HG02970 (cell line): ENCODE data around the gene MAP3K9.

Source experiments
- ATAC-seq: cut with Tn5 transposase; IDR thresholded peaks from one replicate; pipeline ENCODE4 v1.9.1; 2021; ENCODE audit warnings: mild to moderate bottlenecking, moderate library complexity, moderate number of reproducible peaks; ENCODE audit not compliant: unreplicated experiment, low FRiP score

MAP3K9 gene

DNA sequence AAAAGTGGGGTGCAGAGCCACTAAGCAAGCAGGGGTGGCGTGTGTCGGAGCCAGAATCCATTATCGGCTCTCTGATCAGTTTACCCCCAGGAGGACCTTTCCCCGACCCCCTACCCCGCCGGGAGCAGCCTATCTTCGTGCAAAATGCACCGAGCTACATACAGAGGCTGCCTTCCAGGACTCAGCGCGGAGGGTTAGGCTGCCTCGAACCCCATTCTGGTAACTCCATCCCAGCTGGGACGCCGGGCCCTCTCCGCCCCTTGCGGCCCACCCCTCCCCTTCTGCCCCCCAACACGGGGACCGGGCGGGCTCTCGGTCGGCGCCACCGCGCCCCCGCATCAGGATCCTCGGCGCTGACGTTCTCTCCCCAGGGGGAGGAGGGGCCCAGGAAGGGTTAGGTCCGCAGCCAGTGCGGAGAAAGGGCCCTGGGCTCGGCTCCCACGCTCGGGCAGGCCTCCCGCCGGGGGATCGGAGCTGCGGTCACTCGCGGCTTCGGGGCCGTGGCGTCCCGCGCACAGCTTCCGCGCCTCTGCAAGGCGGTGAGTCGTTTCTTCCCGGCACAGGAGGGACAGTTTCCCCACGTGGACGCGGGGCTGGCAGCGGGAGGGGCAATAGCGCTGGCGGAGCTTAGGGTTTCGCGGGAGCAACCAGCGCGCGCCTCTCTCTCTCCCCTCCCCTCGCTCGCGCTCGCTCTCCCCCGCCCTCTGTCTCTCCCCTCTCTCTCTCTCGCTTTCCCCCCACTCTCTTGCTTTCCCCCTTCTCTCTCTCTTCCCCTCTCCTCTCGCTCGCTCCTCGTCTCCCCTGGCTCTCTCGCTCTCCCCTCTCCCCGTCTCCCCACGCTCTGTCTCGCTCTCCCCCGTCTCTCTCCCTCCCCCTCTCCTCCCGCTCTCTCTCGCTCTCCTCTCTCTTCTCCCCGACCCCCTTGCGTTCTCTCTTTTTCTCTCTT, 12.5 kb upstream of the MAP3K9 start:
- ATAC-seq, result no peak

DNA sequence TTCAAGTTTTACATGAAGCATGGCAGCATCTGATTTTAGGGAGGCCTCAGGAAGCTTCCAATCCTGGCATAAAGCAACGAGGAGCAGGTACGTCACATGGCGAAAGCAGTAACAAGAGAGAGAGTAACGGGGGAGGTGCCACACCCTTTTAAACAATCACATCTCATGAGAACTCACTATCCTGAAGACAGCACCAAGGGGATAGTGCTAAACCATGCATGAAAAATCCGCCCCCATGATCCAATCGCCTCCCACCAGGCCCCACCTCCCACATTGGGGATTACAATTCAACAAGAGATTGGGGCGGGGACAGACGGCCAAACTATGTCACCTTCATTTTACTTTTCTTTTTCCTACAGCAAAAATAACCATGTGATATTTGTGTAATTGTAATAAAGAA, 7.2 kb upstream of the MAP3K9 start:
- no peak for ATAC-seq

DNA sequence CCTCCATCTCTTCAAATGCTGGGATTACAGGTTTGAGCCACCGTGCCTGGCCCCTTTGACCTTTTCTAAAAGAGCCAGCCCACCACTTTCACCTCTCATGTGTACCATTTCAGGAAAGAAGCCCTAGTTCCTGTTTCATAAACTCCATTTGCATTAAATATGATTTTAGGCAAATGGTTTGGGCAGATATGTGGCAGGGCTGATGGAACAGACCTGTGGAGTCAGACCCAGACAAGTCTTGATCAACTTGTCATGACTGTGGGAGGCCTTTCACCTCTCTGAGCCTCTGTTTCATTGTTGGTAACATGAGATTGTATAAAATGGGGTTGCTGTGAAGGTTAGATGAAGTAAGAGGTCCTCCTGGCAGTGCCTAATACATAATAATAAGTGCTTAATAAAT, 5.2 kb upstream of the MAP3K9 start:
- ATAC-seq, result no peak

DNA sequence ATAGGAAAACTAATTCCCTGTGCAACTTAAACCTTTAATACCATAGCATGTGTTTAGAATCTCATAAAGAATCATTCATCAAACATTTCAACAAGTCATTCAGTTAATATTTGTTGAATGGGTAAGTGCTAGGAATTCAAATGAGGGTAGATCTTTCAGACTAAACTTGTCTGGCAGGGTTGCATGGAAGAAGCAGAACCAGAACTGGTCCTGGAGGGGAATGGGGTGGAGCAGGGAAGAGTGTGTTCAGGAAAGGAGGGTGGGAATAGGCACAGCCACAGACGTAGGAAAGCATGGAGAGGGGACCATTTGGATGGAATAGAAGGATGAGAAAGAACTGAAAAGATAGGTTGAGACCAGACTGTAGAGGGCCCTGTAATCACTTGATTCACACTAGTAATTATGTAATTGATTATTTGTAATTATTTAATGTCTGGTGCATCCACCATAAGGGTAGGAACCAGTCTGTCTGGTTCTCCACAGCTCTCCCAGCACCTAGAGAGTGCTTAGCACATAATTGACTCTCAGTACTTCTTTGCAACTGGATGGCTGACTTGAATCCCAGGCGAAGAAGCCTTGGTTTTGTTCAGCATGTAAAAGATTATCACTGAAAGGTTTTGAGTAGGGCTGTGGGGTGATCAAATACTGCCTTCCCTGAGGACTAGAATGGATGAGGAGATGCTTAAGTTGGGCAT, 3.0 kb upstream of the MAP3K9 start:
- ATAC-seq, result no peak

DNA sequence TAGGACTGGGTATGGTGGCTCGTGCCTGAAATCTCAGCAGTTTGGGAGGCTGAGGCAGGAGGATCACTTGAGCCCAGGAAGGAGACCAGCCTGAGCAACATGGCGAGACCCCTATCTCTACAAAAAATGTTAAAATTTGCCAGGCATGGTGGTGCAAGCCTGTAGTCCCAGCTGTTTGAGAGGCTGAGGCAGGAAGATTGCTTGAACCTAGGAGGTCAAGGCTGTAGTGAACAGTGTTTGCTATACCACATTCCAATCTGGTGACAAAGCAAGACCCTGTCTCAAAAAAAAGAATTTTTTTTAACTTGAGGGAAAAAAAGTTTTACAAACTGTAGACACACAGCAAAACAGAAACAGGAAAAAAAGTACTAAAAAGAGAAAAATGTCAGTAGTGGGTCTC, 2.3 kb upstream of the MAP3K9 start:
- ATAC-seq, result no peak

DNA sequence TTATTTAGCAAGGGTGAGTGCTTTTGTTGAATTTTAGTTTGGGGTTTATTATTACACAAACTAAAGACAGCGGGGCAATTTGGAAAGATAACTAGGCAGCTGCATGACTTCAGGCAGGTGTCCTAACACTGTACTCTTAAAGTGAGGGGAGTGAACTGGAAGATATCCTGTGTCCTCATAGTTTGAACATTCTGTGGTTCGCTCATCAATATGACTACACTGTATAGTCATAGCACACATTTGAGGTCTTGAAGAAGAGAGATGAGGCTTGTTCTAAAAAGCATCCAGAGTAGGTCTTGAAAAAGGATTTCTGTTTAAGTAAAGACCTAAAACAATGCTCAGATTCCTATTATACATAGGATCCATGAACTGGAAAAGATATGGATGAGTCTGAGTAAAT, 1.7 kb upstream of the MAP3K9 start:
- no peak for ATAC-seq

DNA sequence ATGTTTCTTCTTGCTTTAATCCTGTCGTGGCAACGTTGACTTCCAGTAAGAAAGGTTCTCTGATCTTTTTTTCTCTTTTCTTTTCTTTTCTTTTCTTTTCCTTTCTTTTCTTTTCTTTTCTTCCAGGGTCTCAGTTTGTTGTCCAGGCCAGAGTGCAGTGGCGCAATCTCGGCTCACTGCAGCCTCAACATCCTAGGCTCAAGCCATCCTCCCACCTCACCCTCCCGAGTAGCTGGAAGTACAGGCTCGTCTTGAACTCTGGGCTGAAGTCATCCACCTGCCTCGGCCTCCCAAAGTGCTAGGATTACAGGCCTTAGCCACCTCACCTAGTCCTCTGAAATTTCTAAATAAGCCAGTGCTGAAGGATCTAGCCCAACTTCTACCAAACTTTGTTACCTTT, 1.3 kb upstream of the MAP3K9 start:
- ATAC-seq, result no peak

DNA sequence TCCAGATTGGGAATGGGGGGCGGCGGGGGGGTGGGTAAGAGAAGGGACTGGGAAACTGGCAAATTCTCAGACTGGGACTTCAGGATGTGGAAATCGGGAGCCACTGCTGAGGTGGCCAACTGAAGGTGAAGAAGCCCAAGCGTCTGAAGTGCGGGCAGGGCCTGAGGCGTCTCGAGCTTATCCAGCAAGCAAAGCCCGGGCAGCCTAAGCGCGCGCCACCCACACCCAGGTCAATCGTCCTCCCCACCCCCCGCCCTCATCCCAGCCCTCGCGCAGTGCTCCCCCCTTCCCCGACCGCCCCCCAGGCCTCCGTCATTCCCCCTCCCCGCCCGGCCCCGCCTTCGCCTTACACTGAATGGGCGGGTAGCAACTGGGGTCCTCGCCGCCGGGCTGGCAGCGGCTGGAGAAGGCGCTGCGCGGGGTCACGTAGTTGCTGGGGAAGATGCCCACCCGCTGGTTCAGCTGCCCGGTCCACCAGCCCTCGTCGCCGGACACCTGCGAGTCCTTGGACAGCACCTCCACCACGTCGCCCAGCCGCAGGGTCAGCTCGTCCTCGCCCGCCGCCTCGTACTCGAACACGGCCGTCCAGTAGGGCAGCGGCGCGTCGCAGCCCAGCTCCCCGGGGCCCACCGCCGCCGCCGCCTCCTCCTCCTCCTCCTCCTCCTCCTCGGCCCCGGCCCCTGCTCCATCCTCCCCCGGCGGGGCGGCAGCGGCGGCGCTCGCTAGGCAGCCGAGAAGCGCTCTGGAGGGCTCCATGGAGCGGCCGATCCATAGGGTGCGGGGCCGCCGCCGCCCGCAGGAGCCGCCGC, 693 bp downstream of the MAP3K9 start:
- ATAC-seq, result peak; percentile 6

DNA sequence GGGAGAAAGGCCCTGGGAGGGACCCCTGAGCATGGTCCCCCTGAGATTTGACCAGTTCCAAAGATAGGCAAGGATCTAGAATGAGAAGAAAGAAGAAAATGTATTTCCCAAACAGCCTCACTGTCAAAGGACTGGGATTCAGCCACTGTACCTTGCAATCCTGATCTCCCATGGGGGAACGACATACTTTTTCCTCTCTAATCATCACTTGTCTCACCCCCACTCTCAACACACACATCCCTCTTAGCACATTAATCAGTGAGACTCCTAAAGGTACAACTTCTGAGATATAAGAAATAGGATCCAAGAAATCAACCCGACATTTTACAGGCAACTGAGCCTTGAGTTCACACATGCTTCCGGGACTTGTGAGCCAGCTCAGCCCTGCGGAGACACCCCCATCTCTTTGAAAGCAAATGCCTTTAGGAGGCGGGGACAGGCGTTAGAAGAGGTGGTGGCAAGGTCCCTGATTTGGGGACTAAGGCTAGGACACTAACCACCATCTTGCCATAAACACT, 1.4 kb downstream of the MAP3K9 start:
- no peak for ATAC-seq

DNA sequence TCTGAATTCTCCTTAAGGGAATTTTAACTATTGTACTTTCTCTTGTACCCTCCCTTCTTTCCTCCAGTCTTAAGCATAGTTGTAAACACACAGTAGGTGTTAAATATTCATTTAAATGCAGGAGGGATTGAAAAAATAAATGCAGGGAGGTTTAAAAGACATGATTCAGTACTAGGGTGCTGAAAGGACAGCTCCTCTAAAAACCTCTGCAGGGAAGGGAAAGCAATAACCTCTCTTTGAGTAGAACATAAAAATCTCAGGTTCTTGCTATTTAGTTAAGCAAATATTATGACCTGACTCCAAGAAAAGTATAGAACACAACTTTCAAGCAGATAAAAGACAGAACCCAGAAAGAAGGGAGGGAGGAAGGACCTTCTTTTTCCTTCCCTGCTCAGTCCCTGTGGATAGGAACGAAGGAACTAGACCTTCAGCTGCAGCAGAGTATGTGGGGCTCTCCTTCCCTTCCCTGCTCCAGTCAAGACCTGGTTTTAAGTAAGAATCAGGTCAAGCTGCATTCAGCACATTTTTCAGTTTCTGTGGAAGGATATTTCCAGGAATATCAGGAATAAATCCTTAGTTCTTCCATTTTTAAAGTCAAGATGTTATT, 4.7 kb downstream of the MAP3K9 start:
- no peak for ATAC-seq

DNA sequence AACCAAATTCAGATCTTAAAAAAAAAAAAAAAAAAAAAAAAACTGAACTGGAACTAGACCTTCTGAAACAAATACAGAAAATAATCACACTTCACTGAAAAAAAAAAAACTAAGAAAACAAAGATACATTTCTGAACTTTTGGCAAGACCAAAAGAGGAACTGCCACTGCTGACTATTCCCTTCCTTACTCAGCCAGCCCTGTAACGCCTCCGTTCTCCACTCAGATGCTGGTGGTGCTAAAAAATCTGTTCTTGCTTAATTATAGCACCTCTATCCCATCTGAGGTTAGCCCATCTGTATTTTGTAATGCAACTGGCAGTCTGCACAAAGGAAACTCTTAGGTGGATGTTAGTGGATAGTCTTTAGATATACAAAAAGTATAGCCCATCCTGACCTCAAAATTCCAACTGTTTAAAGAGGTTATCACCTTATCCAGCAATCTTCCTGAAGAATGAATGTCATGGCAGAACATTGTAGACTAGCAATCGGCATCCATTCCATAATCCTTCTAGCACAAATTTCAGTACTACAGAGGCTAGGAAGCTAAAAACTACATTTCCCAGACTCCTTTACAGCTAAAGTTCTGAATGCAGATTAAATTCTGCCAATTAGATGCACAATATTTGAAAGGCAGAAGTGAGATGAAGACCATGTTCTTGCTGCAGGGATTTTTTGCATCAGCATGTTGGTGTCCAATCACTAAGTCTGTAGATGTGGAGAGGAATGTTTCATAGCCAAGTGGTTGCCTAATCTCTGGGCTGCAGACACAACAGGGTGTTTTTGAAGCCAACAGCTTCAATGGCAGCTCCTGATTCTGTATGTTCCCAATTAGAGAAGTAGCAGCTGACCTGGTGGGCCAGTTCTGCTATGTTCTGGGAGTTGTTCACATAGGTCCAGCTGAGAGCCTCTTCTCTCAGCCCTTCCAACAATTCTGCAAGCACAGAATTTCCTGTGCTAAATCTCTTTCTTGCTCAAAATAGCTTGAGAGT, 5.7 kb downstream of the MAP3K9 start:
- ATAC-seq, result no peak

DNA sequence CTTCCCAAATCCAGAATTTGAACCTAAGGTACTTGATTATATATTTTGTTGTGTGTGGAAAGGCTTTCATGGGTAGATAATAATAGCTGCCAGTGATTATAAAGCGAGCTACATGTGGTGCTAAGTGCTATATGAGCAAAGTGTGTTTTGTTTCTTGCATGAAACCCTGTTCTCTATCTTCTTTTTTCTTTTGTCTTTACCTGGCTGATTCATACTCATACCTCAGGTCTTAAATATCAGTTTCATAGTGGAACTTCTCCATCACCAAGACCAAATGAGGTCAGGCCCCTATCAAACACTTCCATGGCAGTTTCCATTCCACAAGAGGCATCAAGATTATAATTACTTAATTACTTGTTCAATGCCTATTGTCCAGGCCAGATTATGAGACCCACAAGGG, 6.9 kb downstream of the MAP3K9 start:
- ATAC-seq, result no peak

DNA sequence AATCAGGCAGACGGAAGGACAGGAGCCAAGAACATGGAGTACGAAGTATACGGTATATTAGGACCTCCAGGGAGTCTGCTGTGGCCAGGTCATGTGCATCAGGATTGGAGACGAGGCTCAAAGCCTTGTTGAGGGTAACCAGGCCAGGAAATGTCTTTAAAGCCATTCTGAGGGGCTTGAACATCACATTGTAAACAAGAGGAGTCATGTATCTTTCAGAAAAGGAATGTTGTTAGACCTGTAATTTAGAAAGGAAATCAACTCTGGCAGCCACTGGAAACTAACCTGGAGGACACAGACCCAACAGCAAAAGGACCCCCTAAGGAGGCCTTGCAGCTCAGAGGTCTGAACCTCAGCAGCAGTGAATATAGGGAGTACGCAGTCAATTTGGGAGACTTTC, 7.5 kb downstream of the MAP3K9 start:
- ATAC-seq, result no peak

DNA sequence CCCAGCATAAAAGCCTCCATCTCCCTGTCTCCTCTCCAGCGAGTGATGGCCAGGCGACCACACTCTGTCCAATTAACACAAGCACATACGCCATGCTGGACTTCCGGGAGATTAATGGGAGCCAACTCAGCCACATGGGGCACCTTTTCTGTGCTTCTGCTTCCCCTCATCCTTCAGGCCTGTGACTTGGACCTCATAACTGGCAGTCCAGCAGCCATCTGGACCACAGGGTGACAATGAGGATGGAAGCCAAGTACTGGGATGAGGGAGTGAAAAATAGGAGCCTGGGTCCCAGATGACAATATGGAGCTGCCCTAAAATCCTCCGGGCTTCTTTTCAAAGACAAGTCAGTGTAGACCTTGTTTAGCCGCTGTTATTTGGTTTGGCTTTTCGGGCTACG, 12.8 kb downstream of the MAP3K9 start:
- no peak for ATAC-seq

DNA sequence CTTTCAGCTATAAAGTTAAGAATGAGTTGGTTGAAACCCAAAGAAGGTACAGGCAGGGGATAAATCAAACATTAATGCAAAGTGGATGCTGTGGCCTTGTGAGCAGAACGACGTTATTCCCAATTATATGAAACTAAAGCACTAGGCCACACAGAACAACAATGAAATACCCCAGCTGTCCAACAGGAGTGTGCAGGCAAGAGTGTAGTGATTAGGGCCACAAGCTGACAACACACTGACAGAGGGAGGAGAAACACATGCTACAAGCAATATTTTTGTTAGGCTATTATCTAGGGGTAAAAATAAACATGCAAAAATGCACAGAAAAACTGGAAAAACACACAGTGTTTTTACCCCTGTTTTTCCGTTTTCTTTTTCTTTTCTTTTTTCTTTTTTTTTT, 15.0 kb downstream of the MAP3K9 start:
- no peak for ATAC-seq

DNA sequence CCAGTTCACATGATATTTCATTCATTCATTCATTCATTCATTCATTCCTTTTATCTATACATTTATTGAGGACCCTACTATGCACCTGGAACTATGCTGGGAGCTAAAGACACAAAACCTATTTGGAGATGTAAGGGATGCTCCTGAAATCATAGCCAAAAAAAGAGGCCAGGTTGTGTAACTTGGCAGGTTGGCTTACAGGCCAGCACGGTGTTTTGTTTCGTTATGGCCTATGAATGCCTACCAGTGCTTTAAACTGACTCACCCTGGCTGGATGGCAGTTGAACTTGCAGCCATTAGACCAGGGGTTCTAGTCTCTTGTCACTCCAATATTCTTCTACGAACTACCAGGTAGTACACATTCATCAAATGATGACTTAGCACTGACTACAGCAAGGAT, 15.7 kb downstream of the MAP3K9 start:
- no peak for ATAC-seq

DNA sequence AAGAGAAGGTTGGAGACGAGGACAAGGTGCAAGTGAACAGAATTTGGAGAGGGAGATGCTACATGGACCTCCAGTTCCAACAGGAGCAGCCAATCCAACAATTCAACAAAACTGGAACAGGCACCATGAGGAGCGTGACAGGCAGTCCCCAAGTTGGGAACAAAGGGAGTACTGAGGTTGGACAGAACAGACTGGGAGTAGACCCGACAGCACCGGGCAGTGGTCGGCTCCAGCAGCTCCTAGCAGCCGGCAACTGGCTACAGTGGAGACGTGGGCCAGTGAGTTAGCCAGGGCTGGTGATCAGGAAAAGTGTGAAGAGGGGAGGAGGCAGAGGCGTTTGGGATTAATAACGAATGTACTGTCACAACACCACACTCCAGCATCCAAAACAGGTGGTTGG, 16.4 kb downstream of the MAP3K9 start:
- ATAC-seq, result no peak

DNA sequence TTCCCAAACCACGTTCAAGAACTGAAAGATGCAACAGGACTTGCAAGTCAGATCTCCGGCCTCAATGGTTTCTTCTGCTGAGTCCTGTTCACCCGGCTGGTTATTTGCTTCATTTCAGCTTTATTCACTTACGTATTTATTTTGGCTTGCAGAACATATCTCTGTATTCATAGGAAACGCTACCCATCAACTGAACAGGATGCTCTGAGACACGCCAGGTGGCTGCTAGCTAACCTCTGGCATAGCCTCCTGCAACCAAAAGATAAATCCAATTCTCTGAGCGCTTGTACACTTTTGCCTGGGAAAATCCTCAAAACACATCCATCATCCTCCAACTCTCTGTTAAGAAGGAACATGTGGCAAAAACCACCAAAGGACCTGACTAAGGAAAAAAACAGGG, 17.3 kb downstream of the MAP3K9 start:
- no peak for ATAC-seq

DNA sequence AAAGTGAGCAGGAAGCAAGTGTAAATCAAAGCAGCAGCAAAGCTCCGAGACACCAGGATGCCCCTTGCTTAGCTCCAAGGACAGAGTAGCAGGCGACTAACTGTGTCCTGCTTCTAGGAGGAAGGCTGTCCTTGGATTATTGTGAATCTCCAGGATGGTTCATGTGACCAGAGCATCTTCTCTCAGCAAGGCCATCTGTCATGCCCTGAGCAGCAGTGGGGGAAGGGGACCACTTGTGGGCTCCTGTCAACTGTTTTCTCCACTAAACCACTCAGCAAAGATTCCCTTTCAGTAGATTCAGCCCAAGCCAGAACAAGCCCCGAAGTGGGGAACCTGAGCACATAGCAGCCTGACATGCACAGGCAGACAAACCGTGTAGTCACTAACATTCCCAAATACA, 19.4 kb downstream of the MAP3K9 start:
- ATAC-seq, result no peak
